Gastroesophageal sphincter (tissue), 3 donors: ENCODE data around the gene CIP2A.

Experiments used
- CTCF ChIP-seq, 4 experiments: fragments of 200-600 bp in 2 of 4; fragments of 450-650 bp in 2 of 4; sonication (generic) in 1 of 4; IDR thresholded peaks; one replicate each; pipeline ENCODE4 v1.5.1; 2017 to 2019; ENCODE audit warnings: antibody characterized with exemption in 4 of 4, mild to moderate bottlenecking in 2 of 4, moderate library complexity in 2 of 4
- EP300 ChIP-seq: sonication (generic); formaldehyde crosslinking; IDR thresholded peaks from one replicate; pipeline ENCODE4 v1.6.1; 2017; ENCODE audit warnings: antibody characterized with exemption, mild to moderate bottlenecking
- POLR2A ChIP-seq, 2 donors: fragments of 450-650 bp; IDR thresholded peaks; one replicate each; pipeline ENCODE4 v1.6.1; 2017; ENCODE audit warnings: antibody characterized with exemption in 2 of 2, mild to moderate bottlenecking in 2 of 2, moderate library complexity in 1 of 2
- POLR2AphosphoS5 ChIP-seq: sonication (generic); formaldehyde crosslinking; IDR thresholded peaks from one replicate; pipeline ENCODE4 v1.6.1; 2017; ENCODE audit warnings: antibody characterized with exemption

- TF ChIP-seq CTCF (IDR thresholded peaks at IDR 0.05) (no peak), POLR2A (IDR thresholded peaks at IDR 0.05) (no peak), POLR2AphosphoS5 (no peak), EP300 (no peak)
Measured at GRCh38 chr3:108602935-108603294, 13.7 kb upstream of the CIP2A start.
